PC-3 (cell line): ENCODE results near the gene UBE2L3. TPM values are rescaled to one million over a fixed set of nuclear protein-coding genes. Genes with fewer than 3 reads are reported as not detected.

ENCODE experiments used
- ATAC-seq: fragments of 200-7000 bp; cut with Tn5 transposase; 2 replicates; pipeline ENCODE4 v1.9.1; 2020; ENCODE audit warnings: mild to moderate bottlenecking, moderate library complexity
- BruUV-seq: library from RNA; stranded (reverse); fragments of 400-500 nt; replicated peaks from 2 replicates; lab custom pipeline; 2021; lab: Mats Ljungman, UMichigan
- CTCF ChIA-PET: fragments of 300-600 bp; sonication (Branson Sonifier 250); formaldehyde crosslinking; loops from one replicate; lab custom pipeline; 2022; ENCODE audit warnings: antibody characterized with exemption; lab: Charles Lee
- POLR2A ChIA-PET: fragments of 300-600 bp; sonication (Branson Sonifier 250); formaldehyde crosslinking; loops from one replicate; lab custom pipeline; 2022; ENCODE audit warnings: antibody characterized with exemption; ENCODE audit not compliant: unreplicated experiment; lab: Charles Lee
- DNase-seq: peaks from one replicate; pipeline ENCODE4 v3.0.0-alpha.2; 2015
- H2AFZ ChIP-seq: fragments of 300-600 bp; sonication (generic); 2 replicates; pipeline ENCODE4 v1.6.0; 2016; ENCODE audit warnings: antibody characterized with exemption, low read length
- H3F3A ChIP-seq: fragments of 300-600 bp; sonication (generic); one replicate; pipeline ENCODE4 v1.6.0; 2017; ENCODE audit warnings: antibody characterized with exemption, low read length, control low read depth, mild to moderate bottlenecking; ENCODE audit not compliant: unreplicated experiment
- H3K27ac ChIP-seq: fragments of 300-600 bp; sonication (generic); 2 replicates; pipeline ENCODE4 v1.5.1; 2016; ENCODE audit warnings: mild to moderate bottlenecking, low read length
- H3K27me3 ChIP-seq: fragments of 300-600 bp; sonication (generic); 2 replicates; pipeline ENCODE4 v1.6.1; 2016; ENCODE audit warnings: low read length, mixed read lengths
- H3K36me3 ChIP-seq: fragments of 300-600 bp; sonication (generic); 2 replicates; pipeline ENCODE4 v1.6.1; 2016; ENCODE audit warnings: low read depth, mixed run types, low read length, mixed read lengths
- H3K4me1 ChIP-seq: fragments of 300-600 bp; sonication (generic); 2 replicates; pipeline ENCODE4 v1.5.1; 2016; ENCODE audit warnings: low read length; ENCODE audit not compliant: insufficient read depth
- H3K4me2 ChIP-seq: fragments of 300-600 bp; sonication (generic); 2 replicates; pipeline ENCODE4 v1.6.0; 2016; ENCODE audit warnings: low read length
- H3K4me3 ChIP-seq: fragments of 300-600 bp; sonication (generic); 2 replicates; pipeline ENCODE4 v1.5.1; 2016; ENCODE audit warnings: mild to moderate bottlenecking, low read length, mixed read lengths
- H3K79me2 ChIP-seq: fragments of 300-600 bp; sonication (generic); 2 replicates; pipeline ENCODE4 v1.6.1; 2017; ENCODE audit warnings: low read length, mixed read lengths
- H3K9ac ChIP-seq: fragments of 300-600 bp; sonication (generic); 2 replicates; pipeline ENCODE4 v1.6.0; 2016; ENCODE audit warnings: mild to moderate bottlenecking, low read length
- H3K9me2 ChIP-seq: fragments of 300-600 bp; sonication (generic); replicated peaks from 2 replicates; pipeline ENCODE4 v1.6.1; 2016; ENCODE audit warnings: mixed run types, low read length, mixed read lengths
- H3K9me3 ChIP-seq: fragments of 300-600 bp; sonication (generic); 2 replicates; pipeline ENCODE4 v1.6.1; 2016; ENCODE audit warnings: low read length, mixed read lengths
- H4K20me1 ChIP-seq: fragments of 300-600 bp; sonication (generic); 2 replicates; pipeline ENCODE4 v1.6.1; 2016; ENCODE audit warnings: low read length, mixed read lengths
- CTCF ChIP-seq: fragments of 300-600 bp; sonication (generic); conservative IDR thresholded peaks from 2 replicates; pipeline ENCODE4 v1.5.1; 2017; ENCODE audit warnings: antibody characterized with exemption, low read depth, mild to moderate bottlenecking, low read length
- EZH2 ChIP-seq: fragments of 300-600 bp; sonication (generic); IDR thresholded peaks from one replicate; pipeline ENCODE4 v1.6.1; 2017; ENCODE audit warnings: antibody characterized with exemption, mild to moderate bottlenecking, low read length; ENCODE audit not compliant: unreplicated experiment
- EZH2phosphoT487 ChIP-seq: fragments of 300-600 bp; sonication (generic); IDR thresholded peaks from 2 replicates; pipeline ENCODE4 v1.6.1; 2018; ENCODE audit warnings: mild to moderate bottlenecking, antibody characterized with exemption, low read length, borderline replicate concordance
- intact Hi-C: fragments of 100-400 bp; cut with micrococcal nuclease; formaldehyde crosslinking; loops from 2 replicates; pipeline ENCODE4 v1.9.0; 2023
- total RNA-seq: library from RNA; depleted of rRNA; stranded (reverse); fragments of >200 nt; gene quantifications from 2 replicates; pipeline ENCODE4 v1.2.3, GENCODE V29; 2014

UBE2L3 gene
- total RNA-seq, 1 experiment from 2014 or later: 72.0 TPM

- Histone ChIP-seq H3K36me3 (peaks cover 7% of the 10 kb centered on the region; the same call in 1 of the 2 replicates), H3K79me2 (peaks cover 63% of the 10 kb centered on the region), H3K27me3 (no peaks in the 10 kb centered on the region), H3K9me3 (no peaks in the 10 kb centered on the region), H3K9me2 (no peaks in the 10 kb centered on the region), H2AFZ (no peak overlapping the region), H4K20me1 (peaks cover 5% of the 10 kb centered on the region; the same call in 1 of the 2 replicates), H3K9ac (no peak overlapping the region), H3K4me3 (no peak overlapping the region), H3K4me1 (peaks cover 10% of the 10 kb centered on the region), H3K4me2 (no peak overlapping the region), H3K27ac (no peak overlapping the region), H3F3A (no peaks in the 10 kb centered on the region)
- TF ChIP-seq EZH2 (no peak), CTCF (peak; percentile 76)
- ATAC-seq (peak; percentile 34), DNase-seq (peak; percentile 38)
- POLR2A ChIA-PET: no interaction called here
- intact Hi-C loops: no loop called here
- CTCF ChIA-PET: no interaction called here
- no TSS peak for BruUV-seq
These were observed 56.8 kb downstream of the UBE2L3 start for GRCh38 chr22:21624120-21624879.

- POLR2A ChIA-PET: no interaction called here
- Histone ChIP-seq H3K4me2 (no peak overlapping the region), H3K9me2 (no peaks in the 10 kb centered on the region), H3K4me1 (peaks cover 10% of the 10 kb centered on the region), H3K36me3 (peaks cover 7% of the 10 kb centered on the region; the same call in 1 of the 2 replicates), H3K27ac (no peak overlapping the region), H3K4me3 (no peak overlapping the region), H4K20me1 (peaks cover 5% of the 10 kb centered on the region; the same call in 1 of the 2 replicates), H3F3A (no peaks in the 10 kb centered on the region), H3K9ac (no peak overlapping the region), H2AFZ (no peak overlapping the region), H3K79me2 (peaks cover 60% of the 10 kb centered on the region), H3K9me3 (no peaks in the 10 kb centered on the region), H3K27me3 (no peaks in the 10 kb centered on the region)
- no peak for TF ChIP-seq EZH2
- TF ChIP-seq EZH2phosphoT487: no peak
- TF ChIP-seq CTCF: no peak
- CTCF ChIA-PET: no interaction called here
- intact Hi-C loops: no loop called here
- DNase-seq (no peak), ATAC-seq (no peak)
- no TSS peak for BruUV-seq
These were observed 57.6 kb downstream of the UBE2L3 start for GRCh38 chr22:21624880-21625791.
